Measurements from ENCODE around the gene KIAA1671. TPM values are rescaled to one million over a fixed set of nuclear protein-coding genes. Genes with fewer than 3 reads are reported as not detected.

KIAA1671 gene
- total and polyA plus RNA-seq, 2 of the 13 experiments (the other 11 are each of a cell fraction or from before 2014, with no cell fraction given): 13.5 to 13.6 TPM

DNA sequence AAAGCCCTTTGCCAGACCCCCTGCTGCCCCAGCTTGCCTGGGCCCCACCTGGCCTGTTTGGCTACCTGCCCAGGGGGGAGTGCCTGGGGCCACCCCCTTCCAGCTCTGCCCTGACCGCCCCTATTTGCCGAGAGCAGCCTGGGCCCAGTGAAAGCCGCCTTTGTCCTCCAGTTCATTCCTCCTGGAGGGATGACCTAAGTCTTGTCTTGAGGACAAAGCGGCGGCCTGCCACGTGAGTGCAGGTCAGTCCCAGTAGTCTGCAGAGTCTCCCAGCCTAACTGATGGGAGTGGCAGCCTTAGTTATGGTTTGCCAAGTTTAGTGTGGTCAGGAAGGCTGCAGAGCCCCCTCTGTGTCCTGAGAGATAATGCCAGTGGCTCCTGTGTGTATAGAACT is 131.3 kb downstream of the KIAA1671 start (continued):
- 0 out of 2 replicates have a peak, but pooled peaks have one; percentile 22 for TF ChIP-seq JUND (CRISPR knock-in tag; IDR thresholded peaks at IDR 0.05)
- peak; percentile 57; the same call in 1 of the 2 replicates for TF ChIP-seq FOSL2 (CRISPR knock-in tag; IDR thresholded peaks at IDR 0.05)
- no peak for TF ChIP-seq KDM5B (CRISPR knock-in tag; IDR thresholded peaks at IDR 0.05; ENCODE audit: borderline replicate concordance)
- TF ChIP-seq MXI1 (IDR thresholded peaks at IDR 0.05; ENCODE audit: borderline replicate concordance, low read depth, low read length): no peak
- TF ChIP-seq ZNF652 (CRISPR knock-in tag; IDR thresholded peaks at IDR 0.05; ENCODE audit: borderline replicate concordance, low read depth): no peak
- no peak for TF ChIP-seq NKX3-1 (CRISPR knock-in tag; IDR thresholded peaks at IDR 0.05)
- TF ChIP-seq, protein P1, sequence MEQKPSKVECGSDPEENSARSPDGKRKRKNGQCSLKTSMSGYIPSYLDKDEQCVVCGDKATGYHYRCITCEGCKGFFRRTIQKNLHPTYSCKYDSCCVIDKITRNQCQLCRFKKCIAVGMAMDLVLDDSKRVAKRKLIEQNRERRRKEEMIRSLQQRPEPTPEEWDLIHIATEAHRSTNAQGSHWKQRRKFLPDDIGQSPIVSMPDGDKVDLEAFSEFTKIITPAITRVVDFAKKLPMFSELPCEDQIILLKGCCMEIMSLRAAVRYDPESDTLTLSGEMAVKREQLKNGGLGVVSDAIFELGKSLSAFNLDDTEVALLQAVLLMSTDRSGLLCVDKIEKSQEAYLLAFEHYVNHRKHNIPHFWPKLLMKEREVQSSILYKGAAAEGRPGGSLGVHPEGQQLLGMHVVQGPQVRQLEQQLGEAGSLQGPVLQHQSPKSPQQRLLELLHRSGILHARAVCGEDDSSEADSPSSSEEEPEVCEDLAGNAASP (CRISPR knock-in tag; IDR thresholded peaks at IDR 0.05; ENCODE audit: borderline replicate concordance): peak; percentile 66; the same call in 1 of the 2 replicates
- no peak; the same call in 1 of the 2 replicates for TF ChIP-seq ZBTB34 (CRISPR knock-in tag; IDR thresholded peaks at IDR 0.05)
- TF ChIP-seq ZBTB10 (CRISPR knock-in tag; IDR thresholded peaks at IDR 0.05; ENCODE audit: borderline replicate concordance): no peak
- TF ChIP-seq ELF1 (CRISPR knock-in tag; IDR thresholded peaks at IDR 0.05): no peak
- TF ChIP-seq ISL2 (CRISPR knock-in tag; IDR thresholded peaks at IDR 0.05): no peak
- TF ChIP-seq, protein P2, sequence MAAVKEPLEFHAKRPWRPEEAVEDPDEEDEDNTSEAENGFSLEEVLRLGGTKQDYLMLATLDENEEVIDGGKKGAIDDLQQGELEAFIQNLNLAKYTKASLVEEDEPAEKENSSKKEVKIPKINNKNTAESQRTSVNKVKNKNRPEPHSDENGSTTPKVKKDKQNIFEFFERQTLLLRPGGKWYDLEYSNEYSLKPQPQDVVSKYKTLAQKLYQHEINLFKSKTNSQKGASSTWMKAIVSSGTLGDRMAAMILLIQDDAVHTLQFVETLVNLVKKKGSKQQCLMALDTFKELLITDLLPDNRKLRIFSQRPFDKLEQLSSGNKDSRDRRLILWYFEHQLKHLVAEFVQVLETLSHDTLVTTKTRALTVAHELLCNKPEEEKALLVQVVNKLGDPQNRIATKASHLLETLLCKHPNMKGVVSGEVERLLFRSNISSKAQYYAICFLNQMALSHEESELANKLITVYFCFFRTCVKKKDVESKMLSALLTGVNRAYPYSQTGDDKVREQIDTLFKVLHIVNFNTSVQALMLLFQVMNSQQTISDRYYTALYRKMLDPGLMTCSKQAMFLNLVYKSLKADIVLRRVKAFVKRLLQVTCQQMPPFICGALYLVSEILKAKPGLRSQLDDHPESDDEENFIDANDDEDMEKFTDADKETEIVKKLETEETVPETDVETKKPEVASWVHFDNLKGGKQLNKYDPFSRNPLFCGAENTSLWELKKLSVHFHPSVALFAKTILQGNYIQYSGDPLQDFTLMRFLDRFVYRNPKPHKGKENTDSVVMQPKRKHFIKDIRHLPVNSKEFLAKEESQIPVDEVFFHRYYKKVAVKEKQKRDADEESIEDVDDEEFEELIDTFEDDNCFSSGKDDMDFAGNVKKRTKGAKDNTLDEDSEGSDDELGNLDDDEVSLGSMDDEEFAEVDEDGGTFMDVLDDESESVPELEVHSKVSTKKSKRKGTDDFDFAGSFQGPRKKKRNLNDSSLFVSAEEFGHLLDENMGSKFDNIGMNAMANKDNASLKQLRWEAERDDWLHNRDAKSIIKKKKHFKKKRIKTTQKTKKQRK (IDR thresholded peaks at IDR 0.05; ENCODE audit: low read length): no peak
- TF ChIP-seq, protein P3, sequence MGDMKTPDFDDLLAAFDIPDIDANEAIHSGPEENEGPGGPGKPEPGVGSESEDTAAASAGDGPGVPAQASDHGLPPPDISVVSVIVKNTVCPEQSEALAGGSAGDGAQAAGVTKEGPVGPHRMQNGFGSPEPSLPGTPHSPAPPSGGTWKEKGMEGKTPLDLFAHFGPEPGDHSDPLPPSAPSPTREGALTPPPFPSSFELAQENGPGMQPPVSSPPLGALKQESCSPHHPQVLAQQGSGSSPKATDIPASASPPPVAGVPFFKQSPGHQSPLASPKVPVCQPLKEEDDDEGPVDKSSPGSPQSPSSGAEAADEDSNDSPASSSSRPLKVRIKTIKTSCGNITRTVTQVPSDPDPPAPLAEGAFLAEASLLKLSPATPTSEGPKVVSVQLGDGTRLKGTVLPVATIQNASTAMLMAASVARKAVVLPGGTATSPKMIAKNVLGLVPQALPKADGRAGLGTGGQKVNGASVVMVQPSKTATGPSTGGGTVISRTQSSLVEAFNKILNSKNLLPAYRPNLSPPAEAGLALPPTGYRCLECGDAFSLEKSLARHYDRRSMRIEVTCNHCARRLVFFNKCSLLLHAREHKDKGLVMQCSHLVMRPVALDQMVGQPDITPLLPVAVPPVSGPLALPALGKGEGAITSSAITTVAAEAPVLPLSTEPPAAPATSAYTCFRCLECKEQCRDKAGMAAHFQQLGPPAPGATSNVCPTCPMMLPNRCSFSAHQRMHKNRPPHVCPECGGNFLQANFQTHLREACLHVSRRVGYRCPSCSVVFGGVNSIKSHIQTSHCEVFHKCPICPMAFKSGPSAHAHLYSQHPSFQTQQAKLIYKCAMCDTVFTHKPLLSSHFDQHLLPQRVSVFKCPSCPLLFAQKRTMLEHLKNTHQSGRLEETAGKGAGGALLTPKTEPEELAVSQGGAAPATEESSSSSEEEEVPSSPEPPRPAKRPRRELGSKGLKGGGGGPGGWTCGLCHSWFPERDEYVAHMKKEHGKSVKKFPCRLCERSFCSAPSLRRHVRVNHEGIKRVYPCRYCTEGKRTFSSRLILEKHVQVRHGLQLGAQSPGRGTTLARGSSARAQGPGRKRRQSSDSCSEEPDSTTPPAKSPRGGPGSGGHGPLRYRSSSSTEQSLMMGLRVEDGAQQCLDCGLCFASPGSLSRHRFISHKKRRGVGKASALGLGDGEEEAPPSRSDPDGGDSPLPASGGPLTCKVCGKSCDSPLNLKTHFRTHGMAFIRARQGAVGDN (CRISPR knock-in tag; IDR thresholded peaks at IDR 0.05): peak; percentile 85
- TF ChIP-seq SRSF1 (optimal IDR thresholded peaks at IDR 0.05; ENCODE audit: low read depth, low read length): peak; percentile 91
- TF ChIP-seq ESRRA (CRISPR knock-in tag; IDR thresholded peaks at IDR 0.05; ENCODE audit: low read depth): no peak
- no peak for TF ChIP-seq HMGA1 (CRISPR knock-in tag; conservative IDR thresholded peaks at IDR 0.05)
- TF ChIP-seq ZNF329 (CRISPR knock-in tag; IDR thresholded peaks at IDR 0.05; ENCODE audit: low read depth): no peak
